PC-9 (cell line): ENCODE data around the gene NDUFB5. TPM values are rescaled to one million over a fixed set of nuclear protein-coding genes. Genes with fewer than 3 reads are reported as not detected.

Experiments used
- BruUV-seq: library from RNA; stranded (reverse); fragments of 400-500 nt; replicated peaks from 2 replicates; lab custom pipeline; 2021; lab: Mats Ljungman, UMichigan
- CTCF ChIA-PET: fragments of 300-600 bp; sonication (Branson Sonifier 250); formaldehyde crosslinking; loops from one replicate; lab custom pipeline; 2022; ENCODE audit warnings: antibody characterized with exemption; lab: Charles Lee
- POLR2A ChIA-PET: fragments of 300-600 bp; sonication (Branson Sonifier 250); formaldehyde crosslinking; loops from one replicate; lab custom pipeline; 2022; ENCODE audit warnings: antibody characterized with exemption; ENCODE audit not compliant: unreplicated experiment; lab: Charles Lee
- DNase-seq, 2 experiments: peaks; one replicate each; pipeline versions ENCODE4 v3.0.0 to v3.0.0-alpha.2; 2015 to 2022; ENCODE audit warnings: mixed read lengths in 1 of 2
- H2AFZ ChIP-seq: fragments of 200-600 bp; sonication (generic); 2 replicates; pipeline ENCODE4 v1.8.1; 2017; ENCODE audit warnings: antibody characterized with exemption
- H3F3A ChIP-seq: fragments of 200-600 bp; sonication (generic); 2 replicates; pipeline ENCODE4 v1.8.1; 2017; ENCODE audit warnings: antibody characterized with exemption, mild to moderate bottlenecking, low read depth; ENCODE audit not compliant: insufficient read depth
- H3K27ac ChIP-seq: fragments of 200-600 bp; sonication (generic); 2 replicates; pipeline ENCODE4 v1.6.1; 2016; ENCODE audit warnings: mixed run types
- H3K27me3 ChIP-seq: fragments of 200-600 bp; sonication (generic); 2 replicates; pipeline ENCODE4 v1.6.1; 2016; ENCODE audit warnings: low read depth, mixed run types; ENCODE audit not compliant: insufficient read depth
- H3K36me3 ChIP-seq: fragments of 200-600 bp; sonication (generic); 2 replicates; pipeline ENCODE4 v1.6.1; 2016; ENCODE audit warnings: low read depth, mixed run types
- H3K4me1 ChIP-seq: fragments of 200-600 bp; sonication (generic); replicated peaks from 2 replicates; pipeline ENCODE4 v1.6.1; 2016; ENCODE audit warnings: mixed run types; ENCODE audit not compliant: insufficient read depth
- H3K4me2 ChIP-seq: fragments of 200-600 bp; sonication (generic); 2 replicates; pipeline ENCODE4 v1.6.1; 2017; ENCODE audit warnings: mixed run types
- H3K4me3 ChIP-seq: fragments of 200-600 bp; sonication (generic); 2 replicates; pipeline ENCODE4 v1.6.1; 2016; ENCODE audit warnings: mixed run types
- H3K79me2 ChIP-seq: fragments of 200-600 bp; sonication (generic); 2 replicates; pipeline ENCODE4 v1.6.1; 2017; ENCODE audit warnings: low read depth, mixed run types
- H3K9me2 ChIP-seq: fragments of 200-600 bp; sonication (generic); 2 replicates; pipeline ENCODE4 v1.8.1; 2017; ENCODE audit warnings: mild to moderate bottlenecking; ENCODE audit not compliant: insufficient read depth
- H3K9me3 ChIP-seq: fragments of 200-600 bp; sonication (generic); 2 replicates; pipeline ENCODE4 v1.8.1; 2016; ENCODE audit warnings: low read depth; ENCODE audit not compliant: insufficient read depth
- H4K20me1 ChIP-seq: fragments of 200-600 bp; sonication (generic); 2 replicates; pipeline ENCODE4 v1.8.1; 2017; ENCODE audit not compliant: insufficient read depth
- EZH2 ChIP-seq: fragments of 200-600 bp; sonication (generic); IDR thresholded peaks from 2 replicates; pipeline ENCODE4 v1.8.0; 2017; ENCODE audit warnings: antibody characterized with exemption, low read depth
- intact Hi-C: fragments of 100-400 bp; cut with micrococcal nuclease; formaldehyde crosslinking; loops from one replicate; pipeline ENCODE4 v1.10.0; 2022; ENCODE audit not compliant: unreplicated experiment
- total RNA-seq: library from RNA; stranded (reverse); gene quantifications from 2 replicates; pipeline ENCODE4 v1.2.3, GENCODE V29; 2021
- TF ChIP-seq, protein P1 (sequence below): fragments of 200-600 bp; sonication (generic); conservative IDR thresholded peaks from 2 replicates; pipeline ENCODE4 v1.6.1; 2017; ENCODE audit warnings: mixed run types, antibody characterized with exemption, mild to moderate bottlenecking, moderate library complexity

The NDUFB5 gene
- total RNA-seq, 1 experiment from 2014 or later = 121 TPM

DNA sequence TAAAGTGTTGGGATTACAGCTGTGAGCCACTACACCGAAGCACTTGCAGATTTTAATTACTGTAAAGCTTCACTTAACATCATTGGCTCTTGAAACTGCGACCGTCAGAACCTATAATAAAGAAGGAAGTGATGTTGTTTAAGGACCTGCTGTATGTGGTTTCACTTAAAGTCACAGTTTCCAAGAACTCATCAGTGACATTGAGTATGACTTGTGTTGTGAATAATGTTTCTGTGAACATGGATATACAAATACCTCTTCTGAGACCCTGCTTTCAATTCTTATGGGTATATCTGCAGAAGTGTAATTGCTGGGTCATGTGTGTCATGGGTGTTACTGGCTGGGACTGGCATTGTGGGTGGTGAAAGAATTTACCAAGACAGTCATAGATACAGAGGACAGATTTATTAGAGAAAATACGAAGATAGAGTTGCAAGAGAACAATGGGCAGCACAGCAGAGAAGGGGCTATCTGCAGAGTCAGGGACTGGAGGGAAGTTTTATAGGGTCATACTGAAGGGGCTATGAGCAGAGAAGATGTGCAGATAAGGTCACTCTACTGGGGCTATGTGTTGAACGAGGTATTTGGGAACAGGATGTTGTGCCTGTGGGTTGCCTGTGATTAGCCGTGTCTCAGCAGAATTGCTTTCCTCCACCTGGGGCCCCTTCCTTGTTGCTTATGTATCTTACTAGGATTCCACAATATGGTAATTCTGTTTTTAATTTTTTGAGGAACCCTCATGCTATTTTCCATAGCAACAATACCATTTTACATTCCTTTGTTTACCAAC is 4.5 kb downstream of the NDUFB5 start:
- Histone ChIP-seq H3F3A (no peaks in the 10 kb centered on the region), H3K79me2 (peaks cover 33% of the 10 kb centered on the region), H3K4me2 (no peak overlapping the region), H3K27ac (no peak overlapping the region), H3K4me1 (peaks cover 11% of the 10 kb centered on the region), H3K36me3 (peaks cover 17% of the 10 kb centered on the region), H3K9me2 (no peaks in the 10 kb centered on the region), H3K9me3 (no peaks in the 10 kb centered on the region), H2AFZ (no peak overlapping the region), H4K20me1 (no peaks in the 10 kb centered on the region), H3K27me3 (no peaks in the 10 kb centered on the region), H3K4me3 (no peak overlapping the region)
- no peak for TF ChIP-seq EZH2
- TF ChIP-seq, protein P1, sequence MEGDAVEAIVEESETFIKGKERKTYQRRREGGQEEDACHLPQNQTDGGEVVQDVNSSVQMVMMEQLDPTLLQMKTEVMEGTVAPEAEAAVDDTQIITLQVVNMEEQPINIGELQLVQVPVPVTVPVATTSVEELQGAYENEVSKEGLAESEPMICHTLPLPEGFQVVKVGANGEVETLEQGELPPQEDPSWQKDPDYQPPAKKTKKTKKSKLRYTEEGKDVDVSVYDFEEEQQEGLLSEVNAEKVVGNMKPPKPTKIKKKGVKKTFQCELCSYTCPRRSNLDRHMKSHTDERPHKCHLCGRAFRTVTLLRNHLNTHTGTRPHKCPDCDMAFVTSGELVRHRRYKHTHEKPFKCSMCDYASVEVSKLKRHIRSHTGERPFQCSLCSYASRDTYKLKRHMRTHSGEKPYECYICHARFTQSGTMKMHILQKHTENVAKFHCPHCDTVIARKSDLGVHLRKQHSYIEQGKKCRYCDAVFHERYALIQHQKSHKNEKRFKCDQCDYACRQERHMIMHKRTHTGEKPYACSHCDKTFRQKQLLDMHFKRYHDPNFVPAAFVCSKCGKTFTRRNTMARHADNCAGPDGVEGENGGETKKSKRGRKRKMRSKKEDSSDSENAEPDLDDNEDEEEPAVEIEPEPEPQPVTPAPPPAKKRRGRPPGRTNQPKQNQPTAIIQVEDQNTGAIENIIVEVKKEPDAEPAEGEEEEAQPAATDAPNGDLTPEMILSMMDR = no peak
- ChIA-PET POLR2A (interaction anchor here (0.7 kb wide), 1 partner anchor 13 kb away, joined by 5 read pairs; no protein-coding TSS in a partner anchor), CTCF (no interaction called here)
- DNase-seq = no peak
- intact Hi-C loops = no loop called here
- BruUV-seq = no TSS peak

DNA sequence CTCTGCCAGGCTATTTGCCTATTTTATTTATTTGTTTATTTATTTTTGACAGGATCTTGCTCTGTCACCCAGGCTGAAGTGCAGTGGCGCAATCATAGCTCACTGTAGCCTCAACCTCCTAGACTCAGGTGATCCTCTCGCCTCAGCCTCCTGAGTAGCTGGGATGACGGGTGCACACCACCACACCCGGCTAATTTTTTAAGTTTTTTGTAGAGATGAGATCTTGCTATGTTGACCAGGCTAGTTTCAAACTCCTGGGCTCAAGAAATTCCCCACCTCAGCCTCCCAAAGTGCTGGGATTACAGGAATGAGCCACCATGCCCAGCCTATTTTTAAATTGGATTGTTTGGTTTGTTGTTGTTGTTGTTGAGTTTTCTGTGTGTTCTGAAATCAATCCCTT is 5.5 kb downstream of the NDUFB5 start:
- Histone ChIP-seq H4K20me1 (no peaks in the 10 kb centered on the region), H3F3A (no peaks in the 10 kb centered on the region), H3K4me3 (no peak overlapping the region), H3K27ac (no peak overlapping the region), H3K79me2 (peaks cover 26% of the 10 kb centered on the region), H2AFZ (no peak overlapping the region), H3K27me3 (no peaks in the 10 kb centered on the region), H3K9me3 (no peaks in the 10 kb centered on the region), H3K4me2 (no peak overlapping the region), H3K9me2 (no peaks in the 10 kb centered on the region), H3K36me3 (peaks cover 17% of the 10 kb centered on the region), H3K4me1 (peaks cover 11% of the 10 kb centered on the region)
- POLR2A ChIA-PET = no interaction called here
- CTCF ChIA-PET = interaction anchor here (0.6 kb wide), 1 partner anchor 40 kb away, joined by 3 read pairs; no protein-coding TSS in a partner anchor
- no TSS peak for BruUV-seq
- no peak for TF ChIP-seq EZH2
- TF ChIP-seq, protein P1 = no peak
- intact Hi-C loops = no loop called here
- no peak for DNase-seq

DNA sequence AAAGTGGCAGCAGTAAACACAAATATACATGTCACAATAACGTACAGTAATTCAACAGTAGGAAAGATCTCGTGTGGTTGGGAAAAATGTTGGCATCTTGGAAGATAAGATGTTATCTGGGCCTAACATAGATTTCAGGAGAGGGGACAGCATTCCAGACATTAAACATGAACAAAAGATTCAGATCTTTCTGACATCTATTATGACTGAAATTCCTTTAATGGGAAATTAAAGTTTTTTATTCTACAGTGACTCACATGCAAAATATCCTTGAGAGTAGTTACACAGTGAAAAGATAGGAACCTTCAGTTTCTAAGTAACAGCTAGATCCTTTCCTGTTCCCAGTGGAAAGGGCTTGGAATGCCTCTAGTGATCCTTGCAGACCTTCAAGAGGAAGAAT is 9.2 kb downstream of the NDUFB5 start:
- no peaks in the 10 kb centered on the region for H4K20me1 ChIP-seq
- BruUV-seq = no TSS peak
- no peak for DNase-seq
- no peaks in the 10 kb centered on the region for H3K27me3 ChIP-seq
- no peak overlapping the region for H3K4me3 ChIP-seq
- no peak overlapping the region for H3K4me2 ChIP-seq
- TF ChIP-seq, protein P1 = no peak
- no peak for TF ChIP-seq EZH2
- H3F3A ChIP-seq = no peaks in the 10 kb centered on the region
- H3K79me2 ChIP-seq = no peaks in the 10 kb centered on the region; the same call in 1 of the 2 replicates
- CTCF ChIA-PET = no interaction called here
- no peak overlapping the region for H2AFZ ChIP-seq
- H3K36me3 ChIP-seq = peaks cover 19% of the 10 kb centered on the region
- no peaks in the 10 kb centered on the region for H3K9me2 ChIP-seq
- no peaks in the 10 kb centered on the region for H3K9me3 ChIP-seq
- intact Hi-C loops = no loop called here
- POLR2A ChIA-PET = no interaction called here
- no peaks in the 10 kb centered on the region for H3K4me1 ChIP-seq
- H3K27ac ChIP-seq = peak overlapping the region; percentile 13; the same call in 1 of the 2 replicates
